Midbrain (tissue), 1 donor: ENCODE data around the gene NPHP3.
"Not testable (repeated sequence)": the region's sequence is repeated elsewhere in the genome, so short reads cannot be mapped to it uniquely, and the experiment has no call there.

ENCODE experiments used
- DNase-seq: peaks from one replicate; lab custom pipeline; 2025; lab: John Stamatoyannopoulos, UW

NPHP3 gene

DNA sequence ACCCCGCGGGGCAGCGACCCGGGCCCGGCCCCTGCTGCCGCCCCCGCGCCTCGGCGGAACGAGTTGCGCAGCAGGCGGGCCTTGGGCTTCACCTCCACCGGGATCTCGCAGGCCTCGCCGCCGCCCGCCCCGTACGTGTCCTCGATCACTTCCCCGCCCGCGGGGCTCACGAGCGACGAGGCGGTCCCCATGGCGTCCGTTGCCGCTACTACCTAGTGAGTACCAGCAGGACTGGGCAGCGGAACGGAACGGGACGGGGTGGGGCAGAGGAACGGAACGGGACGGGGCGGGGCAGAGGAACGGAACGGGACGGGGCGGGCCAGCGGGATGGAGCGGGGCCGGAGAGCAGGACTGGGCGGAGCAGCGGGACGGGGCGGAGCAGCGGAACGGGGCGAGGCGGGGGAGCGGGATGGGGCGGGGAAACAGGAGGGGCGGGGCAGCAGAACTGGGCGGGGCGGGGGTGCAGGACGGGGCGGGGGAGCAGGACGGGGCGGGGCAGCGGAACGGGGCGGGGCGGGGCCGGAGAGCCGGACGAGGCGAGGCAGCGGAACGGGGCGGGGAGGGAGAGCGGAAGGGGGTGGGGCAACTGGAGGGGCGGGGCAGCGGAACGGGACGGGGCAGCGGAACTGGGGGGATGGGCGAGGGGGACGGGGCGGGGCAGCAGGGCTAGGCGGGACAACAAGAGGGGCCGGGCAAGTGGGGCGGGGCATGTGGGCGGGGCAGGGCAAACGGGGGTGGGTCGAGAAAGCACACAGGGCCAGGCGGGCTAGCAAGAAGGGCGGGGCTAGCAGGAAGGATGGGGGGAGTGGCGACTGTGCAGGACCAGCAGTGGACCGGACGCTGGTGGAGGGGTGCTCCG, at the start of gene NPHP3:
TSS of gene NPHP3 (minus strand) at position 245 of the 859 bp plus-strand sequence. CDS start at position 191, 54 bp downstream.
- DNase-seq = peak; percentile 97

DNA sequence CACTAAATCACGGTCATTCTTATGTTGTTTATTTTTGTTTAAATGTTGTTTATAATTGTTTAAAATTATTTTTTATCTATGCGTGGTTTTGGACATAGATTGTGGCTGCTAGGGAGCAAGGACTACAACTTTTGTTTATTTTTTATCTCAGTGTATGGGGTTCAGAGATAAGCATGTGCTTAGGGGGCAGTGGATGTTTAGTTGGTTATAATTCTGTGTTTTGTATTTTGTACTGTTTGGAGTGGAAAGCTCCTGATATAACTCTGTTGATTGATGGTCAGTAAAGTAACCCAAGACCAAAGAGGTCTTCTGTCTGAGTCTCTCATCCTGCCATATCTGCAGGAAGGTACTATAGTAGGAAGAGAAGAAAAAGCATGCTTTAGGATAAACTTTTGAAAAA, 36.5 kb upstream of the NPHP3 start:
- no peak for DNase-seq

- DNase-seq = peak; percentile 2
These were observed 34.0 kb upstream of the NPHP3 start for GRCh38 chr3:132756108-132756650.

- no peak for DNase-seq
These were observed 31.7 kb upstream of the NPHP3 start for GRCh38 chr3:132753946-132754345.

- DNase-seq = no peak
These were observed 27.6 kb upstream of the NPHP3 start for GRCh38 chr3:132749786-132750185.

DNA sequence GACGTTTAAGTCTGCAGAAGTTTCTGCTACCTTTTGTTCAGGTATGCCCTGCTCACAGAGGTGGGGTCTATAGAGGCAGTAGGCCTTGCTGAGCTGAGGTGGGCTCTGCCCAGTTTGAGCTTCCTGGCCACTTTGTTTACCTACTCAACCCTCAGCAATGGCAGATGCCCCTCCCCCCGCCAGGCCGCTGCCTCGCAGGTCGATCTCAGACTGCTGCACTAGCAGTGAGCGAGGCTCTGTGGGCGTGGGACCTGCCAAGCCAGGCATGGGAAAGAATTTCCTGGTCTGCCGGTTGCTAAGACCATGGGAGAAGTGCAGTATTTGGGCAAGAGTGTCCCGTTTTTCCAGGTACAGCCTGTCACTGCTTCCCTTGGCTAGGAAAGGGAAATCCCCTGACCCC, 24.5 kb upstream of the NPHP3 start:
- not testable (repeated sequence) for DNase-seq

DNA sequence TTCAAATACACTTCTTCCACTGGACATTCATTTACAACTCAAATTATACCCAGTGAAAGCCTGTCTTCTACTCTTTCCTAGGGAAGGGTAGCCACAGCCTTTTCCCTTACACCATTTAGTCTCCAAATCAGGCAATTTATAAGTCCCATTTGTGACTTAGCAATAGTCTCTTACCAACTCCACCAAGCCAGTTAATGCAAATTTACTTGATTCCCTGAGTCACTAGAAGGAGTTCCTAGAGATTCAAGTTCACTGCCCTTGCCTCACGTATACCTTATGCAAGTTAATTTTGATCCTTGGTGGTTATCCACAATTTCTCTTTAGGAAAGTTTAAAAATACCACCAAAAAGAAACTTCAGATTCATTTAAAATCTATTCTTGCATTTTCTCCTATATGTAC, 16.1 kb upstream of the NPHP3 start:
- DNase-seq = no peak

DNA sequence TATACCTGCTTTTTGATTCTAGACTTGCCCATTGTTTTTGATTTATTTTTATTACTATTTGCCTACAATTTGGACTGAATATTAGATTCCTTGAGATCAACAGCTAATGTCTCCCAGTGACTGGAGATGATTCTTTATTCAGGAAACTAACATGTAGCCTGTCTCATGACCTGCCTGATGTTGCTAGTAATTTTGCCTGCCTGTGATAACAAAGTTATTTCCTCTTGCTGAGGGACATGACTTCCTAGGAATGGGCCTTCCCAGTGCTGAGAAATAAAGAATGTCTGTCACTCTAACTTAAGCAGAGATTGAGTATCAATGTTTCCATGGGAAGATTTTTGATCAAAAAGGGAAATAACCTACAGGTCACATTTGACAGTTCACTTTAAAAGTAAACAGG, 13.4 kb upstream of the NPHP3 start:
- no peak for DNase-seq

DNA sequence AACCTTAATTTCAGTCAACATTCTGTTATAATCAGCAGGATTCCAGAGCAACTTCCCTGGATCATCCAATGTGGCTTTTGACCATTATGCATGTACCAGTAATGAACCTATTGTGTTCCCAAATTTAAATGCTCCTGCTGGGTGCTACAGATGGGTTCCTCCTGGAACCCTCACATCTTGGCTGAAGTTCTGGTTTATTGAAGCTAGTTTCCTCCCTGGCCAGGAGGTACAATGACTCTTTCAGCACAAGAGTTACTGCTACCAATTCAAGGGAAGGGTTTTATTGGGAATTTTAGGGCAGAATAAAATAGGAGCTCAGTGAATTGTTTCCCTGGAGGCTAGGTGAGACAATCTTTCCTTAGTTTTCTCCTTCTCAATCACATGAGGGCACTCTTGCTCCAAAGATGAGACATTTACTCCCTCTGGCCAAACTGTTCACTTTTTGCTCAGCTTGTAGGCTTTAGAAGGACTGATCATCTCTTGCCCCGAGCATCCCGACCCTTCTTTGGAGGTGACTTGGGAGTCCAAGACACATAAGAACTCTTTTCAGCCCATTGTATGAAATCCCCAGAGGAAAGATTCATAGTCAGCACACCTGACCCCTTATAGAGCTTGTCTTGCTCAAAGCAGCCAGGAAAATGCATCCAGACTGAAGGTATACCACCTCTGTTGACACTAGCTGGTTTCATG, 8.8 kb upstream of the NPHP3 start:
- DNase-seq = peak; percentile 53

DNA sequence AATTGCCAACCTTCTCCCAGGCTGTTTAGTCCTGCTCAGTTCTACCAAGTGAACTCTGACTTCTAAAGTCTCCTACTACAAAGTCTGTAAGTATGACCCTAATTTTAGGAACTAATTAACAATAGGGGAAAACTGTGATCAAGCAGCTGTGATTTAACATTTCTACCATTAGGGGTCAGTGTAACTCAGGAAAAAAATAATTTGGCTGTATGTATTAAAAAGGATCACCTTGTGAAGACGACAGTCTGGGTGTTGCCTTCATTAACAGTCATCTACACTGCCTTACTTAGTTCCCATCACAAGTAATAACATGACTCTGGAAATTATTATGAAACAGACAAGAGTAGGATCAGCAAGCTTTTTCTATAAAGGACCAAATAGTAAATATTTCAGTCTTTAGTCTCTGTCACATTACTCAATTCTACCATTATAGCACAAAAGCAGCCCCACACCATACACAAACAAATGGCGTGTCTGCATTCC, 4.2 kb upstream of the NPHP3 start:
- DNase-seq = peak; percentile 63

DNA sequence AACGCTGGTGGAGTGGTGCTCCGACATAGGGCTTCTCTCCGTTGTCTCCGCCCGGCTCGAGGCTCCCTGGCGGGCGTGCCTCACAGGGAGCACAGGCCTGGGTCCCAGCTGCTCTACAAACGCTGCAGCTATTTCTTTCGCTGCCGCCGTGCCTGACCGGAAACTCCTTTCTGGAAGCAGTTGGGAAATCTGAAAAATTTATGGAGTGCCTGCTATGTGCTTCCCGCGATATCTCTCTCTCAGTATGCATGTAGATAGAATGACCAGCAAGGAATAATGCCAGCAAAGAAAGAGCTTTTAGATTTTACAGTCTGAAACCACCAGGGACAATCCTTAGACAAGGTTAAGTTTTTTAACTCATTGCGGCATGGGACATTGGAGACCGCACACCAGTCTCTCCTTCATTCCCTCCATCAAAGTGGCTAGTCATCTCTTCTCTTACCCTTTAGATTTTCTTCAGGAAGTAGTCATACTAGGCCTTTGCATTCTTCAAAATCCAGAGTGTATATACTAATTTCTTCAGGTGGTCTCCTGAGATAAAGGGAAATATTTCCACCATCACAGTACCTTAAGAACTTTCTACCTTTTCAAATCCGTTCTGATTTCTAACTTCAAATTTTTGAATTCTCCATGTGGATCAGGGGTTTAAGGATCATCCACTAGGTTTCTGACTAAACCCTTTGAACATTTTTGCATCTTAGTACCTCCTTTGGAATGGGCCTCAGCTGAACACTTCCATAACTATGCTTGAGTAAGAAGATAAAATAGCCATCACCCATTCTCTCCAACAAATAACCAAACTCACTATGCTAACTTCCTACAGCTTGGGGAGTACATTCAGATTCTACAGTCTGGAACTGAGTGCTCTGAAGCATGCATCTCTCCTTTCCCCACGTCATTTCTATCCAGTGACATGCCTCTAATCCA, 1.1 kb upstream of the NPHP3 start:
- no peak for DNase-seq

GRCh38 chr3:132721479-132722164, 587 bp downstream of the NPHP3 start:
- DNase-seq = peak; percentile 41

DNA sequence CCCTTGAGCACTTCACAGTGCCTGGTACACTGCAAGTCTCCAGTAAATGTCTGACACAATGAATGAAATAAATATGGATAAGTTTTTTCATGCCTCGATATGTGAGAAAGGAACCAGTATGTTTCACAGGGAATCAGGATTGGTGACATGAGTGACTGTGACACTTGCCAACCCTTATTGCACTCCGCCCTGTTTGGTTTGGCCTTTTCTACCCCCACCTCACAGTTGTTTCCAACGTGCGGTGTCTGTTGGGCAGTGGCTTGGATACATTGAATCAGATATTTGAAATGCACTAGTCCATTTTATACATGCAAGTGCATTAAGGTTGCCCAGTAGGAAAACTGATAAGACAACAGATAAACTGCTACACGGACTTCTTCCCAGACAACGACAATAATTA, 2.0 kb downstream of the NPHP3 start:
- DNase-seq = no peak

- DNase-seq = no peak
These were observed 5.8 kb downstream of the NPHP3 start for GRCh38 chr3:132716372-132716771.

GRCh38 chr3:132713977-132714727, 8.1 kb downstream of the NPHP3 start:
- no peak for DNase-seq

DNA sequence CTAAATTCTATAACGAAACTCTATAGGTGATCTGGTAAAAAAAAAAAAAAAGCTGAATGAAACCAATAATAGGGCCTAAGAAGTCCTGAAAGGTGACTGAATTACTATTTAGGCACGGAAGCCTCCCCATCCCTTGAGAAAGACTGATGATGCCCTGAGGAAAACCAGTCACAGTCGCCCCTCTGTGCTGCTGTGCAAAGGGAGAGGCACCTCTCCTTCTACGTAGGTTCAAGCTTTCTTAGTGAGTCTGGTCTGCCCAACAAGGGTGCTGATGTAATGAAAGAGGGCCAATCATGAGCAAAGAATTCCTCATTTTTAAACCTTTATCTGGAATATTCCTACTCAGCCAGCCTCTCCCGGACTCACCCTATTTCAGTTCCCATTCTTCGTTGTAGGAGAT, 11.9 kb downstream of the NPHP3 start:
- no peak for DNase-seq

- DNase-seq = no peak
These were observed 12.4 kb downstream of the NPHP3 start for GRCh38 chr3:132709761-132710160.

DNA sequence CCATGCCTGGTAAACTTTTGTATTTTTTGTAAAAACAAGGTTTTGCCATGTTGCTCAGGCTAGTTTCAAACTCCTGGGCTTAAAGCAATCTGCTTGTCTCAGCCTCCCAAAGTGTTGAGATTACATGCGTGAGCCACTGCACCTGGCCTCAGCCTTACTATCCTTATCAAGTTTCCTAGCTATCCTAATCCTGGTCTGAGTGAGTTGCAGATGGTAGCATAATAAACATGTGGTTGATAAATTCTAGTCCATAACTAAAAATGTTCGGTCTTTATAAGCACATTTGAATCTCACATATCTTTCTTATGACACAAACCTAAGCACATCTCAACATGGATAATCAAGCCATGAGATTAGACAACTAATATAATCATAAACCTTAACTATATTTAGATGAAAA, 18.5 kb downstream of the NPHP3 start:
- DNase-seq = no peak

- DNase-seq = no peak
These were observed 26.8 kb downstream of the NPHP3 start for GRCh38 chr3:132695422-132695821.

DNA sequence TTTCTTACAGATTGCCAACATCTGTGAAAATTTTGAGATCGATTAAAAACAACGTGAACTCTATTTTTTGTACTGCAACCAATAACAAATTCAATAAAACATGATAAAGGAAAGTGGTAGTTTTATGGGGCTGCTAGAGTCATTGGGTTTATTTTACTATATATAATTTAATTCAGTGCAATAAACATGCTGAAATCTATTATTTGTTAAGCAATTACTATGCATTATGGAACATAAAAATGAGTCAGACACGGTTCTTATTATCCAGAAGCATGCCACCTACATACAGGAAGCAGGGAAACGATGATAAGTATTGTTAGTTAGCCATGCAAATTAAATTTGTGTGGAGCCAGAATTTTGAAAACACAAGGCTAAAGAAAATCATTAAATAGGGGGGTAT, 27.2 kb downstream of the NPHP3 start:
- DNase-seq = no peak
